DMS153 treated with DMSO at 0.1 percent for 48 hours (cell line): ENCODE measurements around the gene NEK6.

Experiments used
- DNase-seq: peaks from one replicate; lab custom pipeline; 2025; ENCODE audit not compliant: unreplicated experiment; lab: John Stamatoyannopoulos, UW

Gene NEK6

GRCh38 chr9:124295159-124295794 lies 37.5 kb downstream of the NEK6 start:
- DNase-seq: no peak

GRCh38 chr9:124296094-124296493 lies 38.3 kb downstream of the NEK6 start:
- no peak for DNase-seq

- no peak for DNase-seq
Observed at GRCh38 chr9:124296796-124297550, 39.2 kb downstream of the NEK6 start.

- DNase-seq: no peak
Observed at GRCh38 chr9:124297551-124297901, 39.8 kb downstream of the NEK6 start.

- no peak for DNase-seq
Observed at GRCh38 chr9:124297915-124298645, 40.3 kb downstream of the NEK6 start.

GRCh38 chr9:124298646-124299235 lies 41.0 kb downstream of the NEK6 start:
- no peak for DNase-seq

GRCh38 chr9:124299515-124300090 lies 41.9 kb downstream of the NEK6 start:
- no peak for DNase-seq

GRCh38 chr9:124300312-124300711 lies 42.6 kb downstream of the NEK6 start:
- no peak for DNase-seq

GRCh38 chr9:124302921-124303320 lies 45.2 kb downstream of the NEK6 start:
- DNase-seq: no peak

GRCh38 chr9:124303762-124304161 lies 46.0 kb downstream of the NEK6 start:
- DNase-seq: no peak

GRCh38 chr9:124304285-124304684 lies 46.5 kb downstream of the NEK6 start:
- DNase-seq: no peak

GRCh38 chr9:124306098-124306735 lies 48.5 kb downstream of the NEK6 start:
- no peak for DNase-seq

GRCh38 chr9:124307379-124308030 lies 49.8 kb downstream of the NEK6 start:
- DNase-seq: no peak

- DNase-seq: no peak
Observed at GRCh38 chr9:124308606-124309491, 51.1 kb downstream of the NEK6 start.

- DNase-seq: no peak
Observed at GRCh38 chr9:124309667-124310084, 51.9 kb downstream of the NEK6 start.

- no peak for DNase-seq
Observed at GRCh38 chr9:124311283-124311682, 53.5 kb downstream of the NEK6 start.

- DNase-seq: no peak
Observed at GRCh38 chr9:124312290-124313265, 54.8 kb downstream of the NEK6 start.

- DNase-seq: no peak
Observed at GRCh38 chr9:124313940-124314339, 56.2 kb downstream of the NEK6 start.
